HG03565 (cell line): ENCODE results near the gene PSAT1.

Source experiments
- ATAC-seq: cut with Tn5 transposase; IDR thresholded peaks from one replicate; pipeline ENCODE4 v1.9.1; 2021; ENCODE audit warnings: mild to moderate bottlenecking, moderate library complexity; ENCODE audit not compliant: unreplicated experiment

The PSAT1 gene

GRCh38 chr9:78292026-78292425 is 4.9 kb upstream of the PSAT1 start:
- no peak for ATAC-seq

- no peak for ATAC-seq
These were observed 4.0 kb upstream of the PSAT1 start for GRCh38 chr9:78292716-78293497.

- no peak for ATAC-seq
These were observed 2.4 kb upstream of the PSAT1 start for GRCh38 chr9:78294290-78295176.

- ATAC-seq = no peak
These were observed 1.7 kb upstream of the PSAT1 start for GRCh38 chr9:78295177-78295575.

- ATAC-seq = no peak
These were observed 1.2 kb upstream of the PSAT1 start for GRCh38 chr9:78295731-78296130.

- ATAC-seq = no peak
These were observed 578 bp upstream of the PSAT1 start for GRCh38 chr9:78296201-78296892.

- ATAC-seq = peak; percentile 34
These were observed 692 bp downstream of the PSAT1 start for GRCh38 chr9:78297672-78297961.

- no peak for ATAC-seq
These were observed 1.3 kb downstream of the PSAT1 start for GRCh38 chr9:78298046-78298765.

- ATAC-seq = no peak
These were observed 3.3 kb downstream of the PSAT1 start for GRCh38 chr9:78300209-78300608.

GRCh38 chr9:78301466-78301865 is 4.5 kb downstream of the PSAT1 start:
- ATAC-seq = no peak

GRCh38 chr9:78303377-78304062 is 6.6 kb downstream of the PSAT1 start:
- ATAC-seq = no peak

GRCh38 chr9:78304357-78304756 is 7.4 kb downstream of the PSAT1 start:
- ATAC-seq = no peak

- no peak for ATAC-seq
These were observed 9.5 kb downstream of the PSAT1 start for GRCh38 chr9:78306222-78307076.

GRCh38 chr9:78307360-78307759 is 10.4 kb downstream of the PSAT1 start:
- no peak for ATAC-seq

- no peak for ATAC-seq
These were observed 12.1 kb downstream of the PSAT1 start for GRCh38 chr9:78309066-78309465.

- ATAC-seq = no peak
These were observed 14.2 kb downstream of the PSAT1 start for GRCh38 chr9:78311075-78311474.

- no peak for ATAC-seq
These were observed 15.1 kb downstream of the PSAT1 start for GRCh38 chr9:78311886-78312524.

- no peak for ATAC-seq
These were observed 17.6 kb downstream of the PSAT1 start for GRCh38 chr9:78314550-78314949.
